ENCODE data around the gene PRR20D. TPM values are rescaled to one million over a fixed set of nuclear protein-coding genes. Genes with fewer than 3 reads are reported as not detected.
"Not testable (repeated sequence)": the region's sequence is repeated elsewhere in the genome, so short reads cannot be mapped to it uniquely, and the experiment has no call there.

PRR20D gene
- total RNA-seq, 6 experiments from 2014 or later: not detected

DNA sequence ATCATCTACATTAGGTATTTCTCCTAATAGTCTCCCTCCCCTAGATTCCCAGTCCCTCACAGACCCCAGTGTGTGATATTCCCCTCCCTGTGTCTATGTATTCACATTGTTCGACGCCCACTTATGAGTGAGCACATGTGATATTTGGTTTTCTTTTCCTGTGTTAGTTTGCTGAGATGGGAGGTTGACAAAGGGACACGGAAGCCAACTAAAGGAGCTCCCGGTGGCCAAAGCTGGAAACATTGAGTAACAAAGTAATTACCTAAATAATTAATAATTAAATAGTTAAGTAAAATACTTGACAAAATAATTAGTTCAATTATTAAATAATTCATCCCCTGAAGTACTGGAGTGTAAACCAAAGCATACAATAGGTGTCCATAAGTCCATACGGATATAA lies 21.4 kb upstream of the PRR20D start:
- Mint-ChIP-seq H3K27me3 (ENCODE audit: insufficient read depth) (no peaks in the 10 kb centered on the region), H3K9me3 (peaks cover 8% of the 10 kb centered on the region), H3K36me3 (ENCODE audit: low read depth) (no peaks in the 10 kb centered on the region), H3K4me1 (ENCODE audit: low read depth) (no peaks in the 10 kb centered on the region), H3K4me3 (no peak overlapping the region), H3K27ac (no peak overlapping the region)
- TF ChIP-seq, protein P1, sequence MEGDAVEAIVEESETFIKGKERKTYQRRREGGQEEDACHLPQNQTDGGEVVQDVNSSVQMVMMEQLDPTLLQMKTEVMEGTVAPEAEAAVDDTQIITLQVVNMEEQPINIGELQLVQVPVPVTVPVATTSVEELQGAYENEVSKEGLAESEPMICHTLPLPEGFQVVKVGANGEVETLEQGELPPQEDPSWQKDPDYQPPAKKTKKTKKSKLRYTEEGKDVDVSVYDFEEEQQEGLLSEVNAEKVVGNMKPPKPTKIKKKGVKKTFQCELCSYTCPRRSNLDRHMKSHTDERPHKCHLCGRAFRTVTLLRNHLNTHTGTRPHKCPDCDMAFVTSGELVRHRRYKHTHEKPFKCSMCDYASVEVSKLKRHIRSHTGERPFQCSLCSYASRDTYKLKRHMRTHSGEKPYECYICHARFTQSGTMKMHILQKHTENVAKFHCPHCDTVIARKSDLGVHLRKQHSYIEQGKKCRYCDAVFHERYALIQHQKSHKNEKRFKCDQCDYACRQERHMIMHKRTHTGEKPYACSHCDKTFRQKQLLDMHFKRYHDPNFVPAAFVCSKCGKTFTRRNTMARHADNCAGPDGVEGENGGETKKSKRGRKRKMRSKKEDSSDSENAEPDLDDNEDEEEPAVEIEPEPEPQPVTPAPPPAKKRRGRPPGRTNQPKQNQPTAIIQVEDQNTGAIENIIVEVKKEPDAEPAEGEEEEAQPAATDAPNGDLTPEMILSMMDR (IDR thresholded peaks at IDR 0.05): no peak
- DNase-seq: no peak

DNA sequence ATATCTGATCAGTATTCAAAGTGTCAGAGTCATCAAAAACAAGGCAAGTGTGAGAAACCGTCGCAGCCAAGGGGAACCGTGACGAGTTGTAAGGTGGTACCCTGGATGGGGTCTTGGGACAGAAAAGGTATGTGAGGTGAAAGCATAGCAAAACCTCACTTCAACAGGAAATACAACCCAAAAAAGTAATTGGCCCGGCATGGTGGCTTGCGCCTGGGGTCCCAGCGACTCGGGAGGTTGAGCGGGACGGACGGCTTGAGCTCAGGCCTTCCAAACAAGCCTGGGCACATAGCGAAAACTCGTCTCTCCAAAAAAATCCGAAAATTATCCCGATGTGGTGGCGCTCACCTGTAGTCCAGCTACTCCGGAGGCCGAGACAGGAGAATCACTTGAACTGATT lies 20.7 kb upstream of the PRR20D start:
- not testable (repeated sequence) for H3K4me3 Mint-ChIP-seq; H3K27me3 Mint-ChIP-seq (ENCODE audit: insufficient read depth); DNase-seq; H3K4me1 Mint-ChIP-seq (ENCODE audit: low read depth); H3K9me3 Mint-ChIP-seq; H3K36me3 Mint-ChIP-seq (ENCODE audit: low read depth); H3K27ac Mint-ChIP-seq

DNA sequence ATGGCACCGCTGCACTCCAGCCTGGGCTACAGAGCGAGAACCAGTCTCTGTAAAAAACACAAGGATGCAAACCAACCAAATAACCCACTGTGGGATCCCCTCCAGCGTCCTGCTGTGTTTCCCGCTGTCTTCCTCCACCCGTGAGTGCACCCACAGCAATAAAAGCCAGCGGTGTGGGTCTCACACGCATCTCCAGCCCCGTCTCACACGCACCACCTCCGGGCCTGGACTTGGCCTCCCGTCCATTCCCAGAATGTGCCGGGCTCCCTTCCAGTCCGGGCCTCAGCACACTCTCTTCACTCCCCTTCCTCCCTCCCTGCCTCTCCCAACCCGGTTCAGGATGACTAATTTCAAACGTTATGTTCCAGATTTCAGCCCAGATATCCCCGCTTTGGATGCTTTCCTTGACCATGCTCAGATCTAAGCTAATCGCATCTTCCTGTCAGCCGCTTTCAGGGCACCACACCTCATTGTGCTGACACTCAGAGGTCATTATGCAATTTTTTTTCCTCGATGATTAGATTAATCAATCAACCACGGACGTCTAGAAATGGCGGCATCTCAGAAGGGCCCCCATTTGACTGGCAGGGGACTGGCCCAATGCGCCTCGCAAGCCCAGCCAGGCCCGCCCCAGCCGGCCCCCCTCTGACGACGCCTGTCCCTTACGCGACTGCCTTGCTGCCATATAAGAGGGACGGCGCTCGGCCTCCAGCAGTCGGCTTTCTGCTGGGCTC lies 20.0 kb upstream of the PRR20D start, which contains the start of gene PRR20A:
Gene PRR20A, plus strand, starts transcription at position 684 of the 734 bp plus-strand sequence. CDS start 387 bp downstream, outside the sequence.
- H3K27ac Mint-ChIP-seq; DNase-seq; H3K4me1 Mint-ChIP-seq (ENCODE audit: low read depth); H3K36me3 Mint-ChIP-seq (ENCODE audit: low read depth); H3K4me3 Mint-ChIP-seq; H3K9me3 Mint-ChIP-seq; H3K27me3 Mint-ChIP-seq (ENCODE audit: insufficient read depth): not testable (repeated sequence)

DNA sequence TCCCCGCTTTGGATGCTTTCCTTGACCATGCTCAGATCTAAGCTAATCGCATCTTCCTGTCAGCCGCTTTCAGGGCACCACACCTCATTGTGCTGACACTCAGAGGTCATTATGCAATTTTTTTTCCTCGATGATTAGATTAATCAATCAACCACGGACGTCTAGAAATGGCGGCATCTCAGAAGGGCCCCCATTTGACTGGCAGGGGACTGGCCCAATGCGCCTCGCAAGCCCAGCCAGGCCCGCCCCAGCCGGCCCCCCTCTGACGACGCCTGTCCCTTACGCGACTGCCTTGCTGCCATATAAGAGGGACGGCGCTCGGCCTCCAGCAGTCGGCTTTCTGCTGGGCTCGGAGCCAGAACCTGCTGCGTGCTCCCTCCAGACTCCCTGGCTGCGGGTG lies 13.2 kb upstream of the PRR20D start, which contains the start of gene PRR20B:
Gene PRR20B, plus strand, starts transcription at position 301 of the 400 bp plus-strand sequence. CDS start 387 bp downstream, outside the sequence.
- DNase-seq; H3K27me3 Mint-ChIP-seq (ENCODE audit: insufficient read depth); H3K9me3 Mint-ChIP-seq; H3K4me1 Mint-ChIP-seq (ENCODE audit: low read depth); H3K4me3 Mint-ChIP-seq; H3K36me3 Mint-ChIP-seq (ENCODE audit: low read depth); H3K27ac Mint-ChIP-seq: not testable (repeated sequence)

DNA sequence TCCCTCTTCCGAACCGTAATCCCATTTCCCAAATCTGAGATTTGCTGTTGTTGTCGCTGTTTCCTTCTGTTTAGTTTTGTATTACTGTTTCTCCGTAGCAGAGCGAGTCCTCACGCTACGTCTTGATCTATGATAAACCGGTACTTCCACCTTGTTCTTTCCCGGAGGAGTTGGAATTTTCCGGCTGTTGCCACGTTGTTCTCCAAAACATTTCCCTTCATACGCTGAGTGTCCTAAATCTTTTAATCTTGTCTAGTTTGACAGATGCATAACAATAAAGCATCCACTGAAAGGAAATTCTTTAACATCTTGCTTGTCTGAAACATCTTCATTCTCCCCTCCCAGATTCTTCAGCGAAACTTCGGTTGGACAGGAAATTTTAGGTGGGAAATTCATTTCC lies 12.3 kb upstream of the PRR20D start:
- not testable (repeated sequence) for H3K27ac Mint-ChIP-seq; H3K4me3 Mint-ChIP-seq; H3K9me3 Mint-ChIP-seq; H3K36me3 Mint-ChIP-seq (ENCODE audit: low read depth); H3K27me3 Mint-ChIP-seq (ENCODE audit: insufficient read depth); H3K4me1 Mint-ChIP-seq (ENCODE audit: low read depth); DNase-seq

DNA sequence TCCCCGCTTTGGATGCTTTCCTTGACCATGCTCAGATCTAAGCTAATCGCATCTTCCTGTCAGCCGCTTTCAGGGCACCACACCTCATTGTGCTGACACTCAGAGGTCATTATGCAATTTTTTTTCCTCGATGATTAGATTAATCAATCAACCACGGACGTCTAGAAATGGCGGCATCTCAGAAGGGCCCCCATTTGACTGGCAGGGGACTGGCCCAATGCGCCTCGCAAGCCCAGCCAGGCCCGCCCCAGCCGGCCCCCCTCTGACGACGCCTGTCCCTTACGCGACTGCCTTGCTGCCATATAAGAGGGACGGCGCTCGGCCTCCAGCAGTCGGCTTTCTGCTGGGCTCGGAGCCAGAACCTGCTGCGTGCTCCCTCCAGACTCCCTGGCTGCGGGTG lies 6.7 kb upstream of the PRR20D start, which contains the start of gene PRR20C:
Gene PRR20C, plus strand, starts transcription at position 301 of the 400 bp plus-strand sequence. CDS start 387 bp downstream, outside the sequence.
- not testable (repeated sequence) for H3K9me3 Mint-ChIP-seq; H3K27me3 Mint-ChIP-seq (ENCODE audit: insufficient read depth); H3K4me1 Mint-ChIP-seq (ENCODE audit: low read depth); H3K36me3 Mint-ChIP-seq (ENCODE audit: low read depth); H3K27ac Mint-ChIP-seq; DNase-seq; H3K4me3 Mint-ChIP-seq

DNA sequence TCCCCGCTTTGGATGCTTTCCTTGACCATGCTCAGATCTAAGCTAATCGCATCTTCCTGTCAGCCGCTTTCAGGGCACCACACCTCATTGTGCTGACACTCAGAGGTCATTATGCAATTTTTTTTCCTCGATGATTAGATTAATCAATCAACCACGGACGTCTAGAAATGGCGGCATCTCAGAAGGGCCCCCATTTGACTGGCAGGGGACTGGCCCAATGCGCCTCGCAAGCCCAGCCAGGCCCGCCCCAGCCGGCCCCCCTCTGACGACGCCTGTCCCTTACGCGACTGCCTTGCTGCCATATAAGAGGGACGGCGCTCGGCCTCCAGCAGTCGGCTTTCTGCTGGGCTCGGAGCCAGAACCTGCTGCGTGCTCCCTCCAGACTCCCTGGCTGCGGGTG lies 6.5 kb downstream of the PRR20D start, which contains the start of gene PRR20E:
Gene PRR20E, plus strand, starts transcription at position 301 of the 400 bp plus-strand sequence. CDS start 387 bp downstream, outside the sequence.
- not testable (repeated sequence) for DNase-seq; H3K4me1 Mint-ChIP-seq (ENCODE audit: low read depth); H3K27ac Mint-ChIP-seq; H3K4me3 Mint-ChIP-seq; H3K27me3 Mint-ChIP-seq (ENCODE audit: insufficient read depth); H3K36me3 Mint-ChIP-seq (ENCODE audit: low read depth); H3K9me3 Mint-ChIP-seq

DNA sequence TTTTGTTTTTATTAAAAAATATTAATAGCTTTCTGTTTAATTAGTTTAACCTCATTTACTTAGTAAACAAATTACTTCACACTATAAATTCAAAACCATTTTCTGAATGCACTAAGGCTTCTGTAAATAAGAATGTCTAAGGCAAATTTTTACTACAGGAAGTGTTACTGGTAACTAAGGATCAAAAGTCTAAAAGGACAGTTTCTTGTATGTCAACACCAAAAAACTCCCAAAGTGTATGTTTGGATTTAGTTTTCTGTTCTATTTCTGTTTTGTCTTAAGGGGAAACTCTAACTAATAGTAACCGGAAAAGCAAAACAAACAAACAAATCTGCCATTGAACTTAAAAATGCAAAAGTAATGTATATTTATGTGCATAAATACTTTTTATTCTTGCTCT lies 31.2 kb downstream of the PRR20D start:
- H3K27ac Mint-ChIP-seq: no peak overlapping the region
- TF ChIP-seq, protein P1 (IDR thresholded peaks at IDR 0.05): no peak

More for the DNA sequence above, 31.2 kb downstream of the PRR20D start:
- no peak overlapping the region for H3K4me3 Mint-ChIP-seq
- no peak for DNase-seq
- no peaks in the 10 kb centered on the region for H3K36me3 Mint-ChIP-seq (ENCODE audit: low read depth)
- H3K9me3 Mint-ChIP-seq: no peaks in the 10 kb centered on the region
- H3K4me1 Mint-ChIP-seq (ENCODE audit: low read depth): no peaks in the 10 kb centered on the region
- H3K27me3 Mint-ChIP-seq (ENCODE audit: insufficient read depth): no peaks in the 10 kb centered on the region
